HG03565 (cell line): ENCODE results near the gene PRSS22.

Source experiments
- ATAC-seq: cut with Tn5 transposase; IDR thresholded peaks from one replicate; pipeline ENCODE4 v1.9.1; 2021; ENCODE audit warnings: mild to moderate bottlenecking, moderate library complexity; ENCODE audit not compliant: unreplicated experiment

PRSS22 gene

DNA sequence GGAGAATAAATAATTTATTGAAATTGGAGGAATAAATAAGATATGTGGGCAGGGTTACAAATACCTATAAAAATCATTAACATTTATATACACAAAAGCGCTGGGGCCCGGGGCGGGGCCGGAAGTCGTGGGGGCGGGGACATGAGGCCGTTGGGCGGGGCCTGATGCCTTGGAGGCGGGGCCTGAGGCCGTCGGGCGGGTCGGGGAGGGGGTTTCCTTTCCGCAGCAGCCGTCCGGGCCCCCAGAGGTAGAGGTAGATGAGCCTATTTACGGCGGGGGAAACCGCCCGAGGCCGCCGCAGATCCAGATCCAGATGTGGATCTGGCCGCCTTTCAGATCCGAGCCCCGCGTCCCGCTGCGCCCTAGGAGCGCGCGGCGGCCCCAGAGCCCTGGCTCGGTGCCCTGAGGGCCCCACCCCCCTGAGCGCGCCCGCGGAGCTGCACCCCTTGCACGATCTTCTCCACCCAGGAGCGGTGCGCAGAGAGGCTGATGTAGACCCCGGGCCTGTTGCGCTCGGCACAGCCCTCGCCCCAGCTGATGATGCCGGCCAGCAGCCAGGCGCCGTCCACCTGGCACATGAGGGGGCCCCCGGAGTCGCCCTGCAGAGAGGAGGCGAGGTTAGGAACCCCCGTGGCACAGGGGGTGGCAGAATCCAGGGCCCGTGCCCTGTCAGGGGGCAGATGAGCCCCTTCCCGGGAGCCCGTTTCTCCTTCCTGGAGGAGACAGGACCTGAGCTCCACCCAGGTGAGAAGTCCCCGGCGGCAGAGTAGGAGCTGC lies 5.1 kb downstream of the PRSS22 start:
- ATAC-seq: no peak

DNA sequence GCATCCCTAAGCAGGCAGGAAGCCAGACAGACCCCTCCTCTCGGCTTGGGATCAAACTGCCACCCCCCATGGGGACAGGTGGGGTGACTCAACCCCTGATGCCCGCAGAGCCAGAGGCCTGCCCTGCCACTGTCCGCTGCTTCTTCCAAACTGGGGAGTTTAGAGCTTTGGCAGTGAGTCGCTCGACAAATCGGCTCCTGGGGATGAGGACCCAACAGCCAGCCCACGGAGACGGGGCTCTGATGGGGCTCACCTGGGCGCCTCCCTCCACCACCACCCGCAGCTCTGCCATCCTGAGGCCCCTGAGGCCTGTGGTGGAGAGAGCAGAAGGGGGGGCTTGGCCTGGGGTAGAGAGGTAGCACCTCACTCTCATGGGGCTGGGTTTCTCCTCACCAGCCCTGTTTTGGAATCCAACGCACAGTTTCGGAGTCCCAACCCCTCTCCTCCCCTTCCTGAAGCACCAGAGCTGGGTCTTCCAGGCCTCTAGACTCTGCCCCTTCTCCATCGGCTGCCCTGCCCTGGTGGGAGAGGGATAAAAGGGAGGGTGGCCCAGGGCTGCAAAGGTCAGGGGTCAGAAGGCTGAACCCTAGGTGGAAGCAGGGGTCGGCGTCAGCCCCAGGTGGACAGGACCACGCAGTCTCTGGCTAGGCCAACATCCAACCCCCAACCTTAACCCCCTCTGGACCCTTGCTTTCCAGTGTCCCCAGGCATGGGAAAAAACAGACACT lies 5.8 kb downstream of the PRSS22 start:
- no peak for ATAC-seq

- ATAC-seq: no peak
These were observed 8.8 kb downstream of the PRSS22 start for GRCh38 chr16:2848933-2849725.

GRCh38 chr16:2846511-2847310 lies 11.3 kb downstream of the PRSS22 start:
- no peak for ATAC-seq

- ATAC-seq: no peak
These were observed 12.9 kb downstream of the PRSS22 start for GRCh38 chr16:2845116-2845515.

DNA sequence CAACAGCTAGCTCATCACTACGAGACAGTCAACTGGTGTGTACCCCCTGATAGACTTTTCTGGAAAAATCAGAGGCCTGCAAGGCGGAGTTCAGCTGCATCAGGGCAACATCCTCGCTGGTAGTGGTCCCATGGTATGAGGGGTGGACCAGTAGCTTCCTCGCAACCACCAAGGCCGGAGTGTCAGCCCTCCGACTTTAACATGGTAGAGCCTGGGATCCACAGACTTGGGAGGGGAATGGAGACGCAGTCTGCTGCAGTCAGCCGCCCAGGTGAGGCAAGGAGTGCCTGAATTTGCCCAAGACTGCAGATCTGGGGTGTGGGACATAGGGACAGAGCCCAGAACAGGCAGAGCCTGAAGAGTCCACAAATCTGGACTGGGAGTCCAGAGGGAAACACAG lies 14.4 kb downstream of the PRSS22 start:
- no peak for ATAC-seq

- ATAC-seq: no peak
These were observed 15.5 kb downstream of the PRSS22 start for GRCh38 chr16:2842340-2843000.

- ATAC-seq: no peak
These were observed 16.2 kb downstream of the PRSS22 start for GRCh38 chr16:2841606-2842339.

DNA sequence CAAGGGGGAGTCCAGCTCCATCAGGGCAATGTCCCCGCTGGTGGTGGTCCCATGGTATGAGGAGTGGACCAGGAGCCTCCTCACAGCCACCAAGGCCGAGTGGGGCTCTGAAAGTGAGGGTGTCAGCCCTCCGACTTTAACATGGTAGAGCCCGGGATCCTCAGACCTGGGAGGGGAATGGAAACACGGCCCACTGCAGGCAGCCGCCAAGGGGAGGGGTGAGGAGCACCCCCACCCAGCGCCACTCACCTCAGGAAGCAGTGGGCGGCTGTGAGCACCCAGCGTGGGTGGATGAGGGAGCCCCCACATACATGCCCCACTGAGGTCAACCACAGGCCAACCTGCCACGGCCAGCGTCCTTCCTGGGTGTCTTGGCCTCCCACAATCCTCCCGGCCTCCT lies 17.1 kb downstream of the PRSS22 start:
- no peak for ATAC-seq

- no peak for ATAC-seq
These were observed 18.1 kb downstream of the PRSS22 start for GRCh38 chr16:2839650-2840450.

- no peak for ATAC-seq
These were observed 19.0 kb downstream of the PRSS22 start for GRCh38 chr16:2838928-2839327.

GRCh38 chr16:2836646-2837508 lies 21.1 kb downstream of the PRSS22 start:
- ATAC-seq: no peak

GRCh38 chr16:2835638-2836493 lies 22.1 kb downstream of the PRSS22 start:
- ATAC-seq: no peak

- ATAC-seq: no peak
These were observed 23.0 kb downstream of the PRSS22 start for GRCh38 chr16:2834968-2835367.

- no peak for ATAC-seq
These were observed 24.2 kb downstream of the PRSS22 start for GRCh38 chr16:2833776-2834175.

GRCh38 chr16:2831203-2831602 lies 26.8 kb downstream of the PRSS22 start:
- no peak for ATAC-seq

DNA sequence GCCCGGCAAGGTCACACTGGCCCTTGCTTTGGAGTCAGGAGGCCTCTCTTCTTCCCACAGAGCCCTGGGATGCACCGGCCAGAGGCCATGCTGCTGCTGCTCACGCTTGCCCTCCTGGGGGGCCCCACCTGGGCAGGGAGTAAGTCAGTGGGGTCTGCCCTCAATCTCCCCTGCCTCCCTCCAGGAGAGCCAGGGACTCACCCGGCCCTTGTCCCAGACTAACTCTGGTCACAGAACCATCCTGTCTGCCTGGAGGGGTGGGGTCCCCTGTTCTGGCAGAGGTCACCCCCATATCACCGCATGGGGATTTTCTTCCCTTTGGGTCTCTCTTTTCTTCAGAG lies 27.6 kb downstream of the PRSS22 start:
- no peak for ATAC-seq
